PC-9 (cell line): Measurements from ENCODE around the gene RBP4. TPM values are rescaled to one million over a fixed set of nuclear protein-coding genes. Genes with fewer than 3 reads are reported as not detected.
A peak's percentile ranks its signal among the peaks of the same experiment; 100 is the strongest.
"Not testable (repeated sequence)": the region's sequence is repeated elsewhere in the genome, so short reads cannot be mapped to it uniquely, and the experiment has no call there.

Source experiments
- BruUV-seq: library from RNA; stranded (reverse); fragments of 400-500 nt; replicated peaks from 2 replicates; lab custom pipeline; 2021; lab: Mats Ljungman, UMichigan
- CTCF ChIA-PET: fragments of 300-600 bp; sonication (Branson Sonifier 250); formaldehyde crosslinking; loops from one replicate; lab custom pipeline; 2022; ENCODE audit warnings: antibody characterized with exemption; lab: Charles Lee
- POLR2A ChIA-PET: fragments of 300-600 bp; sonication (Branson Sonifier 250); formaldehyde crosslinking; loops from one replicate; lab custom pipeline; 2022; ENCODE audit warnings: antibody characterized with exemption; ENCODE audit not compliant: unreplicated experiment; lab: Charles Lee
- DNase-seq, 2 experiments: peaks; one replicate each; pipeline versions ENCODE4 v3.0.0 to v3.0.0-alpha.2; 2015 to 2022; ENCODE audit warnings: mixed read lengths in 1 of 2
- H2AFZ ChIP-seq: fragments of 200-600 bp; sonication (generic); 2 replicates; pipeline ENCODE4 v1.8.1; 2017; ENCODE audit warnings: antibody characterized with exemption
- H3F3A ChIP-seq: fragments of 200-600 bp; sonication (generic); 2 replicates; pipeline ENCODE4 v1.8.1; 2017; ENCODE audit warnings: antibody characterized with exemption, mild to moderate bottlenecking, low read depth; ENCODE audit not compliant: insufficient read depth
- H3K27ac ChIP-seq: fragments of 200-600 bp; sonication (generic); 2 replicates; pipeline ENCODE4 v1.6.1; 2016; ENCODE audit warnings: mixed run types
- H3K27me3 ChIP-seq: fragments of 200-600 bp; sonication (generic); 2 replicates; pipeline ENCODE4 v1.6.1; 2016; ENCODE audit warnings: low read depth, mixed run types; ENCODE audit not compliant: insufficient read depth
- H3K36me3 ChIP-seq: fragments of 200-600 bp; sonication (generic); 2 replicates; pipeline ENCODE4 v1.6.1; 2016; ENCODE audit warnings: low read depth, mixed run types
- H3K4me1 ChIP-seq: fragments of 200-600 bp; sonication (generic); replicated peaks from 2 replicates; pipeline ENCODE4 v1.6.1; 2016; ENCODE audit warnings: mixed run types; ENCODE audit not compliant: insufficient read depth
- H3K4me2 ChIP-seq: fragments of 200-600 bp; sonication (generic); 2 replicates; pipeline ENCODE4 v1.6.1; 2017; ENCODE audit warnings: mixed run types
- H3K4me3 ChIP-seq: fragments of 200-600 bp; sonication (generic); 2 replicates; pipeline ENCODE4 v1.6.1; 2016; ENCODE audit warnings: mixed run types
- H3K79me2 ChIP-seq: fragments of 200-600 bp; sonication (generic); 2 replicates; pipeline ENCODE4 v1.6.1; 2017; ENCODE audit warnings: low read depth, mixed run types
- H3K9me2 ChIP-seq: fragments of 200-600 bp; sonication (generic); 2 replicates; pipeline ENCODE4 v1.8.1; 2017; ENCODE audit warnings: mild to moderate bottlenecking; ENCODE audit not compliant: insufficient read depth
- H3K9me3 ChIP-seq: fragments of 200-600 bp; sonication (generic); 2 replicates; pipeline ENCODE4 v1.8.1; 2016; ENCODE audit warnings: low read depth; ENCODE audit not compliant: insufficient read depth
- H4K20me1 ChIP-seq: fragments of 200-600 bp; sonication (generic); 2 replicates; pipeline ENCODE4 v1.8.1; 2017; ENCODE audit not compliant: insufficient read depth
- CTCF ChIP-seq: fragments of 200-600 bp; sonication (generic); conservative IDR thresholded peaks from 2 replicates; pipeline ENCODE4 v1.6.1; 2017; ENCODE audit warnings: mixed run types, antibody characterized with exemption, mild to moderate bottlenecking, moderate library complexity
- EZH2 ChIP-seq: fragments of 200-600 bp; sonication (generic); IDR thresholded peaks from 2 replicates; pipeline ENCODE4 v1.8.0; 2017; ENCODE audit warnings: antibody characterized with exemption, low read depth
- intact Hi-C: fragments of 100-400 bp; cut with micrococcal nuclease; formaldehyde crosslinking; loops from one replicate; pipeline ENCODE4 v1.10.0; 2022; ENCODE audit not compliant: unreplicated experiment
- total RNA-seq: library from RNA; stranded (reverse); gene quantifications from 2 replicates; pipeline ENCODE4 v1.2.3, GENCODE V29; 2021

The RBP4 gene
- total RNA-seq, 1 experiment from 2014 or later, result 0.57 TPM

- peaks cover 25% of the 10 kb centered on the region; the same call in 1 of the 2 replicates for H3F3A ChIP-seq
- ChIA-PET CTCF (no interaction called here), POLR2A (no interaction called here)
- H4K20me1 ChIP-seq, result no peaks in the 10 kb centered on the region
- H3K4me3 ChIP-seq, result no peak overlapping the region
- no peaks in the 10 kb centered on the region for H3K27me3 ChIP-seq
- H3K79me2 ChIP-seq, result no peaks in the 10 kb centered on the region
- intact Hi-C loops, result no loop called here
- H3K27ac ChIP-seq, result no peak overlapping the region
- DNase-seq, result no peak
- no peaks in the 10 kb centered on the region for H3K9me2 ChIP-seq
- TF ChIP-seq EZH2 (no peak), CTCF (no peak)
- H3K4me1 ChIP-seq, result peaks cover 27% of the 10 kb centered on the region
- no TSS peak for BruUV-seq
- H3K4me2 ChIP-seq, result no peak overlapping the region
- no peaks in the 10 kb centered on the region for H3K9me3 ChIP-seq
- no peak overlapping the region for H2AFZ ChIP-seq
- H3K36me3 ChIP-seq, result no peaks in the 10 kb centered on the region
Observed at GRCh38 chr10:93550606-93551005, 50.4 kb downstream of the RBP4 start.

DNA sequence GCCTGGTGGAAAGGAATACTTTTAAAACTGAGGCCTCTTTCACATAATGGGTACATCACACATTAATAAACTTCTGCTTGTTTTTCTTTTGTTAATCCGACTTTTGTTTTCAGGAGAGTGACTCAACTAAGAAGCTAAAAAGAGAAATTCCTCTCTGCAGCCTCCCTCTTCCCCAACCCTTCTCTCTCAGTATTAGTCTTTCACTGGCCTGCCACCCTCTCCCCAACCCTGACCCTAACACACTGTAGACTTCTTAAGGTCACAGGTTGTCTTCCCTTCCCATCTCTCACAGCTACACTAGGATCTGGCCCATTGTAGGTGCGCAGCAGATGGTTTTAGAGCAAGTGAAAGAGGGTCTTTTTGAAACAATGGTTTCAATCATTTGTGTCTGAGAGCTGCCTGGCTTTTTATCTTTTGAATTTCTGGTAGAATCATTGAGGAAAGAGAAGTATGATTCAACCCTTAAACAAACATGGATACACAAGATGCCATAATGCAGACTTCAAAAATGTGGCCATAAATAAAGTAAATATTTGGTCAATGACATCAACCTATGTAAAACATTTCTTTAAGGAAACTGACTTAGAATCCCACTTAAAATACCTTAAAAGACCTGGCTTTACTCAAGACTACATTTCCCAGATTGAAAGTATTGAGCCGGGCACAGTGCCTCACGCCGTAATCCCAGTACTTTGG lies 52.5 kb downstream of the RBP4 start:
- Histone ChIP-seq H3K9me3 (no peaks in the 10 kb centered on the region), H3K4me3 (no peak overlapping the region), H3K4me2 (peak overlapping the region; percentile 53), H3F3A (peaks cover 22% of the 10 kb centered on the region; the same call in 1 of the 2 replicates), H3K36me3 (no peaks in the 10 kb centered on the region), H4K20me1 (no peaks in the 10 kb centered on the region), H2AFZ (0 out of 2 replicates have a peak overlapping the region, but pooled peaks have one; percentile 25), H3K27ac (peak overlapping the region; percentile 91), H3K27me3 (no peaks in the 10 kb centered on the region), H3K4me1 (peaks cover 21% of the 10 kb centered on the region), H3K9me2 (no peaks in the 10 kb centered on the region), H3K79me2 (no peaks in the 10 kb centered on the region)
- TF ChIP-seq EZH2, result no peak
- POLR2A ChIA-PET, result no interaction called here
- CTCF ChIA-PET, result interaction anchor here (0.7 kb wide), 1 partner anchor 188 kb away, joined by 9 read pairs; no protein-coding TSS in a partner anchor
- peak in 1 of 2 experiments; percentile 95 for DNase-seq
- intact Hi-C loops, result loop anchor here (5.0 kb wide), 1 partner anchor 269 kb away; no protein-coding TSS in a partner anchor
- BruUV-seq, result no TSS peak

- BruUV-seq, result no TSS peak
- Histone ChIP-seq H3F3A (peaks cover 22% of the 10 kb centered on the region; the same call in 1 of the 2 replicates), H3K27me3 (no peaks in the 10 kb centered on the region), H3K79me2 (no peaks in the 10 kb centered on the region), H3K27ac (peak overlapping the region; percentile 91), H3K4me1 (peaks cover 21% of the 10 kb centered on the region), H4K20me1 (no peaks in the 10 kb centered on the region), H3K4me2 (0 out of 2 replicates have a peak overlapping the region, but pooled peaks have one; percentile 53), H3K4me3 (no peak overlapping the region), H3K9me2 (no peaks in the 10 kb centered on the region), H3K9me3 (no peaks in the 10 kb centered on the region), H2AFZ (no peak overlapping the region), H3K36me3 (no peaks in the 10 kb centered on the region)
- ChIA-PET CTCF (no interaction called here), POLR2A (no interaction called here)
- no peak for DNase-seq
- intact Hi-C loops, result loop anchor here (5.0 kb wide), 1 partner anchor 270 kb away; no protein-coding TSS in a partner anchor
- TF ChIP-seq EZH2, result no peak
- no peak for TF ChIP-seq CTCF
Observed at GRCh38 chr10:93547522-93547921, 53.5 kb downstream of the RBP4 start.

GRCh38 chr10:93546995-93547394 lies 54.0 kb downstream of the RBP4 start:
- Histone ChIP-seq H3K4me1 (peaks cover 21% of the 10 kb centered on the region), H3F3A (peaks cover 22% of the 10 kb centered on the region; the same call in 1 of the 2 replicates), H3K27ac (peak overlapping the region; percentile 91; the same call in 1 of the 2 replicates)
- H3K27me3 ChIP-seq, CTCF ChIA-PET, H3K9me3 ChIP-seq, H3K4me2 ChIP-seq, H3K36me3 ChIP-seq, H2AFZ ChIP-seq, H3K4me3 ChIP-seq, DNase-seq, H3K9me2 ChIP-seq, H3K79me2 ChIP-seq, H4K20me1 ChIP-seq, BruUV-seq, POLR2A ChIA-PET: not testable (repeated sequence)
- intact Hi-C loops, result loop anchor here (5.0 kb wide), 1 partner anchor 270 kb away; no protein-coding TSS in a partner anchor
